HG03097 (cell line): Measurements from ENCODE around the gene WASF1.
"Not testable (repeated sequence)": the region's sequence is repeated elsewhere in the genome, so short reads cannot be mapped to it uniquely, and the experiment has no call there.

Experiments used
- ATAC-seq: cut with Tn5 transposase; IDR thresholded peaks from one replicate; pipeline ENCODE4 v1.9.1; 2021; ENCODE audit not compliant: unreplicated experiment, low FRiP score

WASF1 gene

GRCh38 chr6:110095101-110095500 lies 84.4 kb downstream of the WASF1 start:
- no peak for ATAC-seq

GRCh38 chr6:110093981-110094380 lies 85.5 kb downstream of the WASF1 start:
- ATAC-seq = no peak

GRCh38 chr6:110090876-110091275 lies 88.6 kb downstream of the WASF1 start:
- ATAC-seq = no peak

- no peak for ATAC-seq
These were observed 90.1 kb downstream of the WASF1 start for GRCh38 chr6:110089323-110089722.

- ATAC-seq = no peak
These were observed 94.2 kb downstream of the WASF1 start for GRCh38 chr6:110085285-110085684.

GRCh38 chr6:110083875-110084585 lies 95.4 kb downstream of the WASF1 start:
- ATAC-seq = no peak

GRCh38 chr6:110075406-110075805 lies 104.1 kb downstream of the WASF1 start:
- ATAC-seq = no peak

GRCh38 chr6:110073474-110073873 lies 106.0 kb downstream of the WASF1 start:
- not testable (repeated sequence) for ATAC-seq

GRCh38 chr6:110068592-110068967 lies 110.9 kb downstream of the WASF1 start:
- ATAC-seq = no peak

- ATAC-seq = no peak
These were observed 111.5 kb downstream of the WASF1 start for GRCh38 chr6:110067837-110068591.

GRCh38 chr6:110064744-110065524 lies 114.5 kb downstream of the WASF1 start:
- no peak for ATAC-seq

GRCh38 chr6:110063594-110064263 lies 115.7 kb downstream of the WASF1 start:
- ATAC-seq = no peak

- ATAC-seq = no peak
These were observed 124.1 kb downstream of the WASF1 start for GRCh38 chr6:110055387-110055735.

GRCh38 chr6:110054664-110055386 lies 124.6 kb downstream of the WASF1 start:
- ATAC-seq = no peak

GRCh38 chr6:110053395-110054240 lies 125.9 kb downstream of the WASF1 start:
- no peak for ATAC-seq

GRCh38 chr6:110050440-110050813 lies 129.0 kb downstream of the WASF1 start:
- ATAC-seq = no peak
